NCI-H2107 treated with DMSO at 0.1 percent for 48 hours (cell line): ENCODE measurements around the gene UBXN10.

Experiments used
- DNase-seq: peaks from one replicate; lab custom pipeline; 2025; ENCODE audit not compliant: unreplicated experiment; lab: John Stamatoyannopoulos, UW

UBXN10 gene

GRCh38 chr1:20151906-20152598, 33.8 kb upstream of the UBXN10 start:
- DNase-seq: peak; percentile 6

GRCh38 chr1:20152599-20152930, 33.3 kb upstream of the UBXN10 start:
- no peak for DNase-seq

GRCh38 chr1:20153000-20153418, 32.9 kb upstream of the UBXN10 start:
- DNase-seq: peak; percentile 56

GRCh38 chr1:20154301-20154831, 31.5 kb upstream of the UBXN10 start:
- no peak for DNase-seq

- DNase-seq: no peak
These were observed 27.4 kb upstream of the UBXN10 start for GRCh38 chr1:20158358-20159070.

GRCh38 chr1:20160034-20160433, 25.9 kb upstream of the UBXN10 start:
- DNase-seq: no peak

GRCh38 chr1:20164694-20165202, 21.1 kb upstream of the UBXN10 start:
- DNase-seq: no peak

GRCh38 chr1:20165522-20165951, 20.4 kb upstream of the UBXN10 start:
- no peak for DNase-seq

- no peak for DNase-seq
These were observed 19.8 kb upstream of the UBXN10 start for GRCh38 chr1:20166051-20166450.

- no peak for DNase-seq
These were observed 18.8 kb upstream of the UBXN10 start for GRCh38 chr1:20167126-20167525.

GRCh38 chr1:20168564-20169491, 17.1 kb upstream of the UBXN10 start:
- no peak for DNase-seq

GRCh38 chr1:20169932-20170331, 16.0 kb upstream of the UBXN10 start:
- DNase-seq: no peak

- DNase-seq: no peak
These were observed 13.8 kb upstream of the UBXN10 start for GRCh38 chr1:20172033-20172590.

- no peak for DNase-seq
These were observed 10.8 kb upstream of the UBXN10 start for GRCh38 chr1:20174937-20175666.

- no peak for DNase-seq
These were observed 7.1 kb upstream of the UBXN10 start for GRCh38 chr1:20178634-20179370.

GRCh38 chr1:20179371-20180128, 6.3 kb upstream of the UBXN10 start:
- DNase-seq: no peak

- DNase-seq: no peak
These were observed 5.6 kb upstream of the UBXN10 start for GRCh38 chr1:20180129-20180843.

- no peak for DNase-seq
These were observed 5.1 kb upstream of the UBXN10 start for GRCh38 chr1:20180844-20181207.
